Astrocyte (in vitro differentiated cells and primary cell): ENCODE results near the gene CCNK.

Source experiments
- CTCF ChIP-seq: IDR thresholded peaks from 2 replicates; pipeline ENCODE4 v1.5.1; 2011; ENCODE audit warnings: low read depth, mild to moderate bottlenecking, inconsistent platforms, low read length, moderate library complexity; ENCODE audit not compliant: insufficient read depth
- EZH2 ChIP-seq: IDR thresholded peaks from 2 replicates; pipeline ENCODE4 v1.6.1; 2012; ENCODE audit warnings: mild to moderate bottlenecking, low read length, inconsistent platforms; ENCODE audit not compliant: insufficient read depth

DNA sequence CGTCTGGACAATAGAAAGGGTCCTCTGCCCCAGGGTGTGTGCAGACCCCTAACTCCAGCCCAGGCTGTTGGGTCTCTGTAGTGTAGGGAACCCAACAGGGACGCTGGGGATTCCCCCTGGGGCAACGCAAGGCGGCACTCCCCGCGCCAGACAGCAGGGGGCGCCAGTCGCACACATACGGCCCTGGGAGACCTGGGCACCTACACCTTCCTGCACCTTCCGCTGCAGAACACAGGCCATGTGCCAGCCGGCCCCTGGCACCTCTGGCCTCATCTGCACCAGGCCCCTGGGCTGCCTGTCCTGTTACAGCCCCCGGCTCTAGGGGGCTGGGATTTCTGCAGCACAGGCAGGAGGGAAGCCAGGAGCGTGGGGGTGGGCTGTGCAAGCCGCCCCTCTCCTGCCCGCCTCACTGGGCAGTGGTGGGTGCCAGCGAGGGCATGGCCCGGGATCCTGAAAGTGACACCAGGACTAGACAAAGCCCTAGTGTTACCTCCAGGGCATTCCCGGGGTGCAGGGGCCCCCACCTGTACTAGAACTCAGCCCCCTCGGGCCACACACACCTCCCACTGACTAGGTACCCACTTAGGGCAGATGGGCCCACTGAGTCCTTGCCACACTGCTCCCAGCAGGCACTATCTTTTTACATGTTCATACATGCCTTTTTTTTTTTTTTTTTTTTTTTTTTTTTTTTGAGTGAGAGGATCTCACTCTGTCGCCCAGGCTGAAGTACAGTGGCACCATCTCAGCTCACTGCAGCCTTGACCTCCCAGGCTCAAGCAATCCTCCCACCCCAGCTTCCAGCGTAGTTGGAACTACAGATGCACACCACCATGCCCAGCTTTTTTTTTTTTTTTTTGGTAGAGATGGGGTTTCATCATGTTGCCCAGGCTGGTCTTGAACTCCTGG lies 37.5 kb downstream of the CCNK start:
- TF ChIP-seq CTCF (peak; percentile 71), EZH2 (no peak)
